Mesothelial cell of epicardium (in vitro differentiated cells): ENCODE results near the gene ASIC4. TPM values are rescaled to one million over a fixed set of nuclear protein-coding genes. Genes with fewer than 3 reads are reported as not detected.
A peak's percentile ranks its signal among the peaks of the same experiment; 100 is the strongest.

Experiments used
- DNase-seq, 2 experiments: peaks; one replicate each; pipeline ENCODE4 v3.0.0; 2021; ENCODE audit warnings: low spot score in 2 of 2; ENCODE audit not compliant: unreplicated experiment in 2 of 2
- H3K27ac Mint-ChIP-seq: 2 replicates; pipeline ENCODE4 v1.8.0; 2021; ENCODE audit warnings: mixed read lengths
- H3K27me3 Mint-ChIP-seq: 2 replicates; pipeline ENCODE4 v1.8.0; 2021; ENCODE audit warnings: low read depth, mixed read lengths
- H3K36me3 Mint-ChIP-seq: 2 replicates; pipeline ENCODE4 v1.8.0; 2021; ENCODE audit warnings: mixed read lengths
- H3K4me1 Mint-ChIP-seq: 2 replicates; pipeline ENCODE4 v1.8.0; 2021; ENCODE audit warnings: mixed read lengths
- H3K4me3 Mint-ChIP-seq: 2 replicates; pipeline ENCODE4 v1.8.0; 2021; ENCODE audit warnings: mild to moderate bottlenecking, moderate library complexity, mixed read lengths
- H3K9me3 Mint-ChIP-seq: 2 replicates; pipeline ENCODE4 v1.8.0; 2021; ENCODE audit warnings: mixed read lengths
- total RNA-seq: library from RNA; stranded (reverse); gene quantifications from 3 replicates; pipeline ENCODE4 v1.2.1, GENCODE V29; 2021
- TF ChIP-seq, protein P1 (sequence below): fragments of 200-600 bp; sonication (generic); IDR thresholded peaks from one replicate; pipeline ENCODE4 v1.5.0; 2021; ENCODE audit warnings: antibody characterized with exemption; ENCODE audit not compliant: unreplicated experiment

Gene ASIC4
- total RNA-seq, 1 donor from 2014 or later = 0.98 TPM

GRCh38 chr2:219538504-219538951 is 24.2 kb downstream of the ASIC4 start:
- H3K27ac Mint-ChIP-seq = peak overlapping the region; percentile 47
- H3K9me3 Mint-ChIP-seq = no peaks in the 10 kb centered on the region
- H3K4me1 Mint-ChIP-seq = peaks cover 14% of the 10 kb centered on the region
- no peak for DNase-seq
- TF ChIP-seq, protein P1, sequence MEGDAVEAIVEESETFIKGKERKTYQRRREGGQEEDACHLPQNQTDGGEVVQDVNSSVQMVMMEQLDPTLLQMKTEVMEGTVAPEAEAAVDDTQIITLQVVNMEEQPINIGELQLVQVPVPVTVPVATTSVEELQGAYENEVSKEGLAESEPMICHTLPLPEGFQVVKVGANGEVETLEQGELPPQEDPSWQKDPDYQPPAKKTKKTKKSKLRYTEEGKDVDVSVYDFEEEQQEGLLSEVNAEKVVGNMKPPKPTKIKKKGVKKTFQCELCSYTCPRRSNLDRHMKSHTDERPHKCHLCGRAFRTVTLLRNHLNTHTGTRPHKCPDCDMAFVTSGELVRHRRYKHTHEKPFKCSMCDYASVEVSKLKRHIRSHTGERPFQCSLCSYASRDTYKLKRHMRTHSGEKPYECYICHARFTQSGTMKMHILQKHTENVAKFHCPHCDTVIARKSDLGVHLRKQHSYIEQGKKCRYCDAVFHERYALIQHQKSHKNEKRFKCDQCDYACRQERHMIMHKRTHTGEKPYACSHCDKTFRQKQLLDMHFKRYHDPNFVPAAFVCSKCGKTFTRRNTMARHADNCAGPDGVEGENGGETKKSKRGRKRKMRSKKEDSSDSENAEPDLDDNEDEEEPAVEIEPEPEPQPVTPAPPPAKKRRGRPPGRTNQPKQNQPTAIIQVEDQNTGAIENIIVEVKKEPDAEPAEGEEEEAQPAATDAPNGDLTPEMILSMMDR = no peak
- H3K4me3 Mint-ChIP-seq = no peak overlapping the region
- H3K36me3 Mint-ChIP-seq = peaks cover 8% of the 10 kb centered on the region
- no peaks in the 10 kb centered on the region for H3K27me3 Mint-ChIP-seq

DNA sequence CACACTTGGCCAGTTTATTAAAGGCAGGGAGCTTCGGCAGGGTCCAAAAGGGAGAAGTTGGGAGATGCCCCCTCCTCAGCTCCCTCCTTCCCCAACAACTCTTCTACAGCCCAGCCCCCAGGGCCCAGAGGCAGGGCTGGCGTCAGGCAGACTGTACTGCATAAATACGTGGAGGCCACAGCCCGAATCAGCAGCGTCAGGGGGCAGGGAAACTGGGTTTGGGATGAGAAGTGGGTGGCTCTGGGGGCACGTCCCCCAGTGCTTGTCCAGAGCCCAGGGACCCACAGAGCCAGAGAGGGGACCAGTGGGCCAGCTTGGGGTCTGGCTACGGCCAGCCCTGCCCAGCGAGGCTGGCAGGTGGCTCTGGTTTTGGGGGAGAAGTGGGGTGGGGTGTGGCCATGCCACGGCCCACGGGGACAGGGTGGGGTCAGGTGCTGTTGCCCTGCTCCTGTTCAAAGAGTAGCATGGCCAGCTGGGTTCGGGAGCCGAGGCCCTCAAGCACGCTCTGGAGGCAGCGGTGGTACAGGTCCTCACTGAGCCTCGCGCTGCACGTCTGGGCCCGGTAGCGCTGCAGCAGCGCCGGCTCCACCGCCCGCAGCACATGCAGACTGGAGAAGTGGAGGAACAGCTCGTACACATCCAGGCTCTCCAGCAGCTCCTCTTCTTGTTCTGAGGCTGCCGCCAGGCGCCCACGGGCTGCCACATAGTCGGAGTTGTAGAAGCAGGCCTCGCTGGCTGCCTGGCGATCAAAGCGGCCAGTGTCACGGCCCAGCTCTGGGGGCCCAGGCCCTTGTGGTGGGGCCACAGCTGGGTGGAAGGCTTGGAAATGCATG is 24.9 kb downstream of the ASIC4 start:
- peak overlapping the region; percentile 47 for H3K27ac Mint-ChIP-seq

DNA sequence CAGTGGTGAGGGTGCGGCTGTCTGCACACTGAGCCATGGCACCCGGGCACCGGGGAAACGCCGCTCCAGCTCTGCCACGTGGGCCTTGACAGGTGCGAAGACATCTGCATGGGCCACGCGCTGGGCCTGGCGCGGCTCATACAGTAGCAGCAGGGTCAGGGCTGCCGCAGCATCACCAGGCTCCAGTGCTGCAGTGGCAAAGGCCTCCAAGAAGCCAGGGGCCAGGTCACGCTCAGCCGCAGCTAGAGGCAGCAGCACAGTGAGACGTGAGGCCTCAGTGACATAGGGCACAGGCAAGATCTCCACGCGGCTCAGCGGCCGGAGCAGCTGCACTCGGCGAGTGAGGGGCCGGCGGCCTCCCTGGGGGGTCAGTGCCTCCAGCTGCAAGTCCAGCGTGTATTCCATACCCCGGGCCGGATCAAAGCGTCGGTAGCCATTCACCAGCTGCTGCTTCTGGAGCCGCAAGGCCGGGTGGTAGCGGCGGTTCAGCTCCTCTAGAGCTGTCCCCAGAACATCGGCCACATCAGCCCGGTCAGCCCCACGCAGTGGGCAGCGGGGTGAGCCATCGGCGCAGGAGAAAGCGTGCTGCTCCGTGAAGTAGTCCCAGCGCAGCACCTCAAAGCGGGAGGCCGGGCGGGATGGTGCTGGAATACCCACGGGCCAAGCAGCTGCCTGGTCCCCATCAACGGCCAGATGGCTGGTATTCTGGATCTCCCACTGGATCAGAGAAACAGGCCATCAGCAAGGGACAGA is 25.8 kb downstream of the ASIC4 start:
- DNase-seq = no peak
- H3K4me1 Mint-ChIP-seq = peaks cover 23% of the 10 kb centered on the region
- no peaks in the 10 kb centered on the region for H3K9me3 Mint-ChIP-seq
- peaks cover 8% of the 10 kb centered on the region for H3K36me3 Mint-ChIP-seq
- H3K4me3 Mint-ChIP-seq = no peak overlapping the region
- H3K27me3 Mint-ChIP-seq = peaks cover 6% of the 10 kb centered on the region
- TF ChIP-seq, protein P1 = no peak
- no peak overlapping the region for H3K27ac Mint-ChIP-seq

More for the DNA sequence above, 24.9 kb downstream of the ASIC4 start:
- H3K9me3 Mint-ChIP-seq = no peaks in the 10 kb centered on the region
- DNase-seq = no peak
- peaks cover 15% of the 10 kb centered on the region for H3K4me1 Mint-ChIP-seq
- TF ChIP-seq, protein P1 = no peak
- no peaks in the 10 kb centered on the region for H3K27me3 Mint-ChIP-seq
- H3K36me3 Mint-ChIP-seq = peaks cover 8% of the 10 kb centered on the region
- H3K4me3 Mint-ChIP-seq = no peak overlapping the region

DNA sequence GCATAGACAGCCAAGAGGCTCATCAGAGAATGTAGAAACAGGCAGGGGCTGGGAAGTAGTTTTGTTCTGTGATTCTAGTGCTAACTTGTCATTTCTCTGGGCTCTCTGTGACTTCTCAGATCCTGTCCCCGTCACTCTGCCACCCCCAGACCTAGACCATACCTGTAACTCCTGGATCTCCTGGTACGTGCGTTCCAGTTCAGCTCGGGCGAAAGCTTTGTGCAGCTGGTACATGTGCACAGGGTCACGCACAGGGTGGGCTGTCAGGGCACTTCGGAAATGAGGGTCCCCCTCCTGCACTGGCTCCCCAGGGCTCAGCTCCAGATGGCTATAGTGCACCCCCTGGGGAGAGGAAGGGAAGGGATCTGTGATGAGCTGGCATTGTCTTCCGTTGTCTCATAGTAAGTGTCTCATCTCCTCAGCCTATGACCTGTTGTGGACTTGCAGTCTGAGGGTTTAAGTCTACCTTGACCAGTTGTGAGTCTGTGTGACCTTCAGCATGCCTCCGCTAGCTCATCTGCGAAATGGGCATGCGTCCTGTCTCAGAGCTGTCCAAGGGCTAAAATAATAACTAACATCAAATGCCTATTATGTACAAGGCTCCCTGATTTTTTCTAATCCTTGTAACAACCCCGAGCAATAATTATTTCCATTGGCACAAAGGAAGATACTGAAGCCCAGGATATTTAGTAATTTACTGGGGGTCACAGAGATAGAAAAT is 26.7 kb downstream of the ASIC4 start:
- Mint-ChIP-seq H3K4me3 (peak overlapping the region; percentile 80), H3K27ac (no peak overlapping the region), H3K27me3 (peaks cover 8% of the 10 kb centered on the region), H3K4me1 (peaks cover 23% of the 10 kb centered on the region), H3K36me3 (peaks cover 8% of the 10 kb centered on the region), H3K9me3 (no peaks in the 10 kb centered on the region)
- no peak for DNase-seq
- TF ChIP-seq, protein P1 = no peak

DNA sequence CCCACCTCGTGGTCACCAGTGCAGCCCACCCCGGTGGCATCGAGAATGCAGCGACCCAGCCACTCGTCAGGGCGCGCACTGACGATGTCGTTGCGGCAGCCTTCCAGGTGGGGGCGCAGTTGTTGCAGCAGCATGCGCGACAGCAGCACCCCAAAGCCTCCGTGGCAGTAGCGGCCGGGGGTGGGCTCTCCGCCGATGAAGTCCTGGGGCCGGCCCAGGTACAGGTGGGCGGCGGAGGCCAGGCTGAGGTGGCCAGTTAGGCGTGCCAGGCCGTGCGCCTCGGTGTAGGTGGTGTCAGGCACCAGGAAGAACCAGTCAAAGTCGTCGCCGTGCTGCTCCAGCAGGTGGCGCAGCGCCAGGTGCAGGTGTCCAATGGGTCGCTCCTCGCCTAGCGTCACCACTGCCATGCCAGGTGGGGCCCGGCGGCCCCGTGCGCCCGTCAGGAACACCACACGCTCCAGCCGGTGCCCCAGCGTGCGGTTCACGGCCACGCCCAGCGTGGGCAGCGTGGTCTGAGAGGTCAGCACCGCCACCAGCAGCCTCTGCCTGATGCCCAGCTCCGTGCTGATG is 27.4 kb downstream of the ASIC4 start:
- H3K36me3 Mint-ChIP-seq = peaks cover 8% of the 10 kb centered on the region
- no peaks in the 10 kb centered on the region for H3K9me3 Mint-ChIP-seq
- H3K4me3 Mint-ChIP-seq = peak overlapping the region; percentile 80
- peak; percentile 79 to 91 for DNase-seq
- H3K4me1 Mint-ChIP-seq = peaks cover 23% of the 10 kb centered on the region
- TF ChIP-seq, protein P1 = peak; percentile 100
- H3K27ac Mint-ChIP-seq = peak overlapping the region; percentile 43
- H3K27me3 Mint-ChIP-seq = peaks cover 10% of the 10 kb centered on the region
